ENCODE data around the gene ITGA6.

- TF ChIP-seq CTCF (conservative IDR thresholded peaks at IDR 0.05 in 1 of 2, IDR thresholded peaks at IDR 0.05 in 1 of 2; ENCODE audit: extremely low read depth in 1 of 2, insufficient read depth in 1 of 2, low read depth in 1 of 2, low read length in 2 of 2): no peak
- no peak for TF ChIP-seq EZH2 (IDR thresholded peaks at IDR 0.05; ENCODE audit: borderline replicate concordance, low read length)
Measured at GRCh38 chr2:172446474-172447063, 19.2 kb downstream of the ITGA6 start.
